ENCODE measurements around the gene HSH2D.

GRCh38 chr19:16125737-16126495 is 17.6 kb upstream of the HSH2D start:
- TF ChIP-seq POLR2A (IDR thresholded peaks at IDR 0.05; ENCODE audit: extremely low read depth, insufficient read length) (no peak), CTCF (IDR thresholded peaks at IDR 0.05; ENCODE audit: low read depth, low read length) (no peak)

Data from NB4 (cell line).